ENCODE measurements around the gene EVX1.

Gene EVX1

DNA sequence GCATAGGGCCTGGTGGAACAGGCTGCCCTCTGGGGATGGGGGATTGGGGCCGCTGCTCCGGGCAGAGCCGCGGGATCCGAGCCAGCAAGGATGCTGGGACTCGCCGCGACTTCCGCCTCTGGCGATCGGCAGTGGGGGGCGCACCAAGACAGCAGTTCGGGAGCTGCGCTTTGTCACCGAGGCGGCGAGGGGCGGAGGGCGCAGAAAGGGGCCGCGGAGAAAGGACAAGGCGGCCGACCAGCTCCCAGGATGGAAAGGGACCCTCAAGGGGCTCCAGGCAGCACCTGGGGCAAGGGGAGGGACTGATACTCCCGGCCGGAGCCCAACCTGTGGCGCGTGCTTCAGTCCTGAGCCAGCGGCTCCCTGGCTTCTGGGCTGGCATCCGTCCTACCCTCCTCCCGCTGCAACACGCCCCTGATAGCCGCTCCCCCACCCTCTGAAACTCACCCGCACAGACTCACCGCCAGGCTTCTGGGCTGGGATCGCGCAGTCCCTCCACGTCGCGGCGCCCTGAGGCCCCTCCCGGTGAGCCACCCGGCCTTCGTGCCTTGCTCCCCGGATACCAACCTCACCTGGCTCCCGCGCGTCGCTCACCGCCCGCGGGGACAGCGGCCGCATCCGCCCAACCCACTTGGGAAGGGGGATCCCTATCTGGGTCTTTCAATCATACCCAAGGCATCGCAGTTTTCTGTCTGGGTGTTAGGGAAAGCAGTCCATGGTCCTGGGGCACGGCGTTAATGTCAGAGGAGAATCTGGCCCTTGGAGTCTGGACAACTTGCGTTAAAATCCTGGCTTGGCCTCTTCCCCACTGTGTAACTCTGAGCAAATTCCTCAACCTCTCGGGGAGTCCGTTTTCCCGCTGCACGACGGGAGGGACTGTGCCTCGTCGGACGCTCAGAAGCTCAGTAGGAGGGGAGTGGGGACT lies 7.0 kb upstream of the EVX1 start:
- no peak for DNase-seq (ENCODE audit: low read depth)

DNA sequence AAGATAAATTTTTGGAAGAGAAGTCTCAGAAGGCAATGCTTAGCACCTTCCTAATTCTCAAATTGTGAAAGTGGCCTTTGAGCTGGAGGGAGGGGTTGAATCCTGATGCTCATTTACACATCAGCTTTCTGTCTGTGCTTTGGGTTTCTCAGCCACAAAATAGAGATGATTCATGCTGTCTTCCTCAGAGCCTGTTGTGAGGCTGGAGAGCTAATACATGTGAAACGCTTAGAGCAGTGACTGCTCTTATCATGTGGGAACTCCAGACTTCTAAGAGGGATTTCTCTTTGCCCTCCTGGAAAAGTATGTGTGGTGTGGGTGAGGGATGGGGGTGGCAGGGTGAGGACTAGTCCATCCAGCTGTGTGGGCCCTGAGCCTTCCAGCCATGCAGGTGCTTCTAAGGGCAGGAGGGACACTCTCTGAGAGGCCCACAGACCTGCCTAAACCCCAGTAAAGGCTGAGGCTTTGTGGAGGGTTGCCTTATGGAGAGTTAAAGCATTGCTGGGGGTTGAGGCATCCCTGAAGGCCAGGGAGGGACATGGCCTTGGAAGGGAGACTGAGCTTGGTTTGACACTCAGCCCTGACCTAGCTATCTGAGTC lies 4.8 kb upstream of the EVX1 start:
- no peak for DNase-seq (ENCODE audit: low read depth)

DNA sequence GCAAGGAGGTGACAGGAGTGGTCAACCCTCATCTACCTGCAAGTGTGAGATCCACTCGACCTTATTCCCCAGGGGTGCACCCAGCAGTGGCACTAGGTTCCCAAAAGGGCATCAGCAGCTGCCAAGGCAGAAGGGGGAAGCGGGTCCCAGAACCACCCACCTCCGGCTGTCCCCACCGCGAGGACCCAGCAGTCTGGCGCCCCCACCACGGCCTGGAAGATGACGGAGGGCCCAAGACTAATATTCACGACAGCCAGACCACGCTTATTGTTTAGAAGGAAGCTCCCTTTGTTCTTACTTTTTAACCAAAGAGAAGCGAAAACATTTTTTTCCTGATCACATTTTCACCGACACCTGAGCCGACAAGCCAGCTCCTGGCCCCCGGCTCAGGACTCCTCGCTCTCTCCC lies 3.6 kb upstream of the EVX1 start:
- no peak for DNase-seq (ENCODE audit: low read depth)

GRCh38 chr7:27239387-27240014 lies 3.1 kb upstream of the EVX1 start:
- no peak for DNase-seq (ENCODE audit: low read depth)

GRCh38 chr7:27240015-27240731 lies 2.4 kb upstream of the EVX1 start:
- no peak for DNase-seq (ENCODE audit: low read depth)

DNA sequence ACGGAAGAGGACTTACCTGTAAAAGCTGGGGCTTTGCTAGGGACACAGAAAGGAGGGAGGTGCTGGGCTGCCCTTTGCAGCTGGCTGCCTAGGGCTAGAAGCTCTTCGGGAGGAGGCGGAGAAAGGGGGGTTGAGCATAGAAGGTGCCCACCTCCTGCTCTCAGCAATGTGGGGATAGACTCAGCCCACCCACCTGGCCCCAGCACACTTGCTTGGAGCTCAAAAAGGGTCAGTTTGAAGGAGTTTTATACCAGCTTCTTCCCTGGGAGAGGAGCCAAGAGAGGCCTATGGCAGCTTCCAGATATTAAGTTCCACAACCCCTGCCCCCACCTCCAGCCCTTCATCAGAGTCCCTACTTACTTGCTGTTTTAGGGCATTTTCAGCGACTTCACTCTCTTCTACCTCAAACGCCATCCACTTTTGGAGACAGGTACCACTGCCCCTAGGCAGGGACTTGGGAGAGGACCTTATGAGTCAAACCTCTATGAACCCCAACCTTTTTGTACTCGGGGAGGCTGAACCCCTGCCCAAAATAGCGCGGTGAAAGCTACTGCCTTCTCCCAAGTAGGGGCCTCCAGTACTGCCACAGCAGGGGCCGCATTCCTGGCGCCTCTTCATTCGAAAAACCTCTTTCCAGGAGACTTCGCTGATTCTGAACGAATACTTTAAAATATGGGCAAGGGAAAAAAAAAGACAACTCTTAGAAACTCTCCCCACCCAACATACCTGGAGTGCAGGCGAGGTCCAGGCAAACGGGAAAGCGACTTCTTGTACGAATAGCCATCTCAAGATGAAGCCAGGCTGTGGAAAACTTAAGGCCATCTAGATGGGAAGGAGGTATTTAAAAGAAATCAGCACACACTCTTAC lies 1.2 kb upstream of the EVX1 start:
- no peak for DNase-seq (ENCODE audit: low read depth)

- no peak for DNase-seq (ENCODE audit: low read depth)
Measured at GRCh38 chr7:27242154-27242553, 448 bp upstream of the EVX1 start.

DNA sequence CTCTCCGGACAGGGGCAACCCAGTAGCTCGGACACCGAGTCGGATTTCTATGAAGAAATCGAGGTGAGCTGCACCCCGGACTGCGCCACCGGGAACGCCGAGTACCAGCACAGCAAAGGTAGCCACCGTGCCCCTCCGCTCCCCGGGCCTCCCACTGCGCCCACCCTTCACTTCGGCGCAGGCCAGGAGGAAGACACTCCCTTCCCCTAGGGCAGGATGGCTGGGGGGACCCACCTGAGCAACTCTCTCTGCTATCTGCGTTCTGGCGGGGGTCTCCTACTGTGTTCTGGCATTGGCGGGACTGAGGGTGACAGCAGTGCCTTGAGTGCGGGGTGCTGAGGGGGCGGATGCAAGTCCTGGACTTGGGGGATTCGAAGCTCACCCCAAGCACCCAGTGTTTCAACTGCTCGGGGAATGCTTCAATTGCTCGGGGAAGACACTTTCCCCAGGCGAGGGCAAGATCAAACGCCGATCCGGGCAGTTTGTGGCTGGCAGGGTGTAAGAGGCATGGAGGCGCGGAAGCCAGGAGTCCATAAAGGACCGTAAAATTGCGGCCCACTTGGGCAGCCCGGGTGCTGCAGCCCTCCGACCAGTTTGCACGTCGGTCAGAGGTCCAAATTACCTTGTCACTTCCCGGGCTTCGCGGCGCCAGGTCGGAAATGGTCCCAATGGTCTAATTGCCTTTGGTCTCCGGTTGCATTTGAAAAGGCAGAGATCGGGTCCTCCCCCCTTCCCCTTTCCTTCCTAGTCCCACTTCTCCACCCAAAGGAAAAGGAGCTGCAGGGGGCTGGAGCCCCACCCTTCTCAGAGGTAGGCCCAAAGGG lies 950 bp downstream of the EVX1 start:
- DNase-seq (ENCODE audit: low read depth), result no peak

- DNase-seq (ENCODE audit: low read depth), result no peak
Measured at GRCh38 chr7:27244488-27245123, 2.0 kb downstream of the EVX1 start.

- no peak for DNase-seq (ENCODE audit: low read depth)
Measured at GRCh38 chr7:27245124-27245797, 2.7 kb downstream of the EVX1 start.

DNA sequence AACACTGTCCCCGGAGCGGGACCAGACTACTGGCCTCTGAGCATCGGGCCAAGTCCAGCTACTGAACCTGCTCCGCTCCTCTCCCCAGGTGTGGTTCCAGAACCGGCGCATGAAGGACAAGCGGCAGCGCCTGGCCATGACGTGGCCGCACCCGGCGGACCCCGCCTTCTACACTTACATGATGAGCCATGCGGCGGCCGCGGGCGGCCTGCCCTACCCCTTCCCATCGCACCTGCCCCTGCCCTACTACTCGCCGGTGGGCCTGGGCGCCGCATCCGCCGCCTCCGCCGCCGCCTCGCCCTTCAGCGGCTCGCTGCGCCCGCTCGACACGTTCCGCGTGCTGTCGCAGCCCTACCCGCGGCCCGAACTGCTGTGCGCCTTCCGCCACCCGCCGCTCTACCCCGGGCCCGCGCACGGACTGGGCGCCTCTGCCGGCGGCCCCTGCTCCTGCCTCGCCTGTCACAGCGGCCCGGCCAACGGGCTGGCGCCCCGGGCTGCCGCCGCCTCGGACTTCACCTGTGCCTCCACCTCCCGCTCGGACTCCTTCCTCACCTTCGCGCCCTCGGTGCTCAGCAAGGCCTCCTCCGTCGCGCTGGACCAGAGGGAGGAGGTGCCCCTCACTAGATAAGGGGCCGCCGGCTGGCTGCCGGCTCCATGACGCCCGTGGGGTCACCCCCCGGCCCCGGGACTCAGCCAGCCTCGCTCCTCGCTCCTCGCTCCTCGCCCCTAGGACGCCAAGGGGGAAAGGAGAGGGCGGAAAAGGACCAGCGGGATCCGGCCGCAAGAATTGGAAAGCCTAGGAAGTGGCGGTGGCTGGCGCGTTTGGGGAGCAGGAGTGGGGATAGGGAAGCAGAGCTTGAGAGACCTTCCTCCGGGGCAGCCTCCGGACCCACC lies 3.4 kb downstream of the EVX1 start:
- DNase-seq (ENCODE audit: low read depth), result no peak

DNA sequence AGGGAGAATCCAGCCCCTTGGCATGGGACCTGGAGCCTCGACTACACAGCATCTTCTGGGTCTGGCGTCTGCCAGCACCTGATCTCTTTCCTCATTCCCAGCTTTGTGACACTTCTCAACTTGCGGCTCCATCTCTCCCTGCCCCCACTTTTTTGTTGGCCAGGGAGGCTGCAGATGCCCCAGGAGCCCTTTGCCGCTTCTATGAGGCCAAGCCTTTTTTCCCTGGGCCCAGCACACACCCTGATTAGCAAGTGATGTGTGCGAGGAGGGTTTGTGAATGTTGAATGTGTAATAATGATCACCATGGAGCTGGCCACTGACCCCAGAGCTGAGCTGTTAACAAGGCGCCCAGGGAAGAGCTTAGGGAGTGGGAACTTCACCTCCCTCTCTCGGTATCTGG lies 4.4 kb downstream of the EVX1 start:
- DNase-seq (ENCODE audit: low read depth), result no peak

- no peak for DNase-seq (ENCODE audit: low read depth)
Measured at GRCh38 chr7:27247452-27248426, 5.1 kb downstream of the EVX1 start.

- DNase-seq (ENCODE audit: low read depth), result no peak
Measured at GRCh38 chr7:27248427-27248806, 5.8 kb downstream of the EVX1 start.

- DNase-seq (ENCODE audit: low read depth), result no peak
Measured at GRCh38 chr7:27248911-27249723, 6.5 kb downstream of the EVX1 start.
